Body of pancreas (tissue), 4 donors: ENCODE data around the gene FCN1. TPM values are rescaled to one million over a fixed set of nuclear protein-coding genes. Genes with fewer than 3 reads are reported as not detected.

Source experiments
- ATAC-seq: fragments of 150-250 bp; one replicate; pipeline ENCODE4 v1.9.1; 2016
- DNase-seq, 4 donors: peaks; one replicate each; pipeline ENCODE4 v3.0.0-alpha.2; 2019
- H3K27ac ChIP-seq, 4 donors: fragments of 200-600 bp; sonication (generic); 1 replicate in 3 of 4; 2 replicates in 1 of 4; pipeline versions ENCODE4 v1.5.1 to v1.6.1; 2016 to 2019; ENCODE audit warnings: mild to moderate bottlenecking in 1 of 4, mixed read lengths in 1 of 4, moderate library complexity in 1 of 4
- H3K27me3 ChIP-seq, 2 donors: fragments of 200-600 bp; sonication (generic); one replicate each; pipeline ENCODE4 v1.6.0; 2016; ENCODE audit warnings: mild to moderate bottlenecking in 1 of 2
- H3K36me3 ChIP-seq, 2 donors: fragments of 200-600 bp; sonication (generic); replicated peaks in 1 of 2; 2 replicates each; pipeline ENCODE4 v1.5.1; 2016; ENCODE audit warnings: low read depth in 2 of 2; ENCODE audit not compliant: insufficient read depth in 1 of 2
- H3K4me1 ChIP-seq: fragments of 200-600 bp; sonication (generic); one replicate; pipeline ENCODE4 v1.6.0; 2016
- H3K4me3 ChIP-seq, 2 donors: fragments of 200-600 bp; sonication (generic); 1 replicate in 1 of 2; 2 replicates in 1 of 2; pipeline ENCODE4 v1.5.1; 2016 to 2019
- H3K9me3 ChIP-seq, 3 donors: fragments of 200-600 bp; sonication (generic); 1 replicate in 2 of 3; 2 replicates in 1 of 3; pipeline ENCODE4 v1.5.1; 2016
- POLR2A ChIP-seq, 3 donors: fragments of 450-650 bp; IDR thresholded peaks; one replicate each; pipeline ENCODE4 v1.6.1; 2016; ENCODE audit warnings: antibody characterized with exemption in 3 of 3, mild to moderate bottlenecking in 2 of 3
- WGBS, 2 donors: methylation state at CpG; one replicate each; pipeline ENCODE4 v1.1.5; 2017; 5-methylcytosine and 5-hydroxymethylcytosine counted together
- intact Hi-C: fragments of 100-400 bp; cut with DNase I; formaldehyde crosslinking; loops from one replicate; pipeline ENCODE4 v1.15.1; 2023
- total RNA-seq, 2 donors: library from RNA; depleted of rRNA; stranded (reverse); fragments of >200 nt; gene quantifications; one replicate each; pipeline ENCODE4 v1.1.0, GENCODE V29; 2016
- TF ChIP-seq, protein P1 (sequence below), 7 experiments: fragments of 450-650 bp in 4 of 7; fragments of 200-600 bp in 3 of 7; sonication (generic) in 3 of 7; IDR thresholded peaks; one replicate each; pipeline ENCODE4 v1.5.1; 2016 to 2019; ENCODE audit warnings: antibody characterized with exemption in 7 of 7

FCN1 gene
- total RNA-seq, 2 donors from 2014 or later: not detected

DNA sequence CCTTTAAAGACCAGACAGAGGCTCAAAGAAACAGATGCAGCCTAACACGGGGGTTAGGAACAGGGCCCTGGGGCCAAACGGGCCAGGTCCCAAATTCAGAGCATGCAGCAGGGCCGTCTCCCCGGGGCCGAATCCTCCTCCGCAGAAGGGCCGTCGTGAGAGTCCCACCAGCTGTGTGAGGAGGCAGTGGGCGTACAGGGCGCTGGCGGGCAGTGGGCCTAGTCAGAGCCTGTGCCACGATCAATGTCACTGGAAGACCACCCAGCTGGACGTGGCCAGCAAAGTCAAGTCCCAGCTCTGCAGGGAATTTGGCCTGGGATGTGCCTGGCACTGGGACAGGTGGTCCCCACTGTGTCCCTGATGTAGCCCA, 52.9 kb downstream of the FCN1 start:
- no peaks in the 10 kb centered on the region for H3K4me1 ChIP-seq
- H3K4me3 ChIP-seq: no peak overlapping the region
- no peaks in the 10 kb centered on the region for H3K27me3 ChIP-seq
- intact Hi-C loops: no loop called here
- DNase-seq (no peak), ATAC-seq (no peak)
- TF ChIP-seq, protein P1, sequence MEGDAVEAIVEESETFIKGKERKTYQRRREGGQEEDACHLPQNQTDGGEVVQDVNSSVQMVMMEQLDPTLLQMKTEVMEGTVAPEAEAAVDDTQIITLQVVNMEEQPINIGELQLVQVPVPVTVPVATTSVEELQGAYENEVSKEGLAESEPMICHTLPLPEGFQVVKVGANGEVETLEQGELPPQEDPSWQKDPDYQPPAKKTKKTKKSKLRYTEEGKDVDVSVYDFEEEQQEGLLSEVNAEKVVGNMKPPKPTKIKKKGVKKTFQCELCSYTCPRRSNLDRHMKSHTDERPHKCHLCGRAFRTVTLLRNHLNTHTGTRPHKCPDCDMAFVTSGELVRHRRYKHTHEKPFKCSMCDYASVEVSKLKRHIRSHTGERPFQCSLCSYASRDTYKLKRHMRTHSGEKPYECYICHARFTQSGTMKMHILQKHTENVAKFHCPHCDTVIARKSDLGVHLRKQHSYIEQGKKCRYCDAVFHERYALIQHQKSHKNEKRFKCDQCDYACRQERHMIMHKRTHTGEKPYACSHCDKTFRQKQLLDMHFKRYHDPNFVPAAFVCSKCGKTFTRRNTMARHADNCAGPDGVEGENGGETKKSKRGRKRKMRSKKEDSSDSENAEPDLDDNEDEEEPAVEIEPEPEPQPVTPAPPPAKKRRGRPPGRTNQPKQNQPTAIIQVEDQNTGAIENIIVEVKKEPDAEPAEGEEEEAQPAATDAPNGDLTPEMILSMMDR (IDR thresholded peaks at IDR 0.05): no peak
- no peak for TF ChIP-seq POLR2A (IDR thresholded peaks at IDR 0.05)
- H3K36me3 ChIP-seq: no peaks in the 10 kb centered on the region
- H3K27ac ChIP-seq: no peak overlapping the region
- 65 to 73% methylated on average over 9 to 13 of the region's 13 CpGs for WGBS, 2 donors
- H3K9me3 ChIP-seq: no peaks in the 10 kb centered on the region

DNA sequence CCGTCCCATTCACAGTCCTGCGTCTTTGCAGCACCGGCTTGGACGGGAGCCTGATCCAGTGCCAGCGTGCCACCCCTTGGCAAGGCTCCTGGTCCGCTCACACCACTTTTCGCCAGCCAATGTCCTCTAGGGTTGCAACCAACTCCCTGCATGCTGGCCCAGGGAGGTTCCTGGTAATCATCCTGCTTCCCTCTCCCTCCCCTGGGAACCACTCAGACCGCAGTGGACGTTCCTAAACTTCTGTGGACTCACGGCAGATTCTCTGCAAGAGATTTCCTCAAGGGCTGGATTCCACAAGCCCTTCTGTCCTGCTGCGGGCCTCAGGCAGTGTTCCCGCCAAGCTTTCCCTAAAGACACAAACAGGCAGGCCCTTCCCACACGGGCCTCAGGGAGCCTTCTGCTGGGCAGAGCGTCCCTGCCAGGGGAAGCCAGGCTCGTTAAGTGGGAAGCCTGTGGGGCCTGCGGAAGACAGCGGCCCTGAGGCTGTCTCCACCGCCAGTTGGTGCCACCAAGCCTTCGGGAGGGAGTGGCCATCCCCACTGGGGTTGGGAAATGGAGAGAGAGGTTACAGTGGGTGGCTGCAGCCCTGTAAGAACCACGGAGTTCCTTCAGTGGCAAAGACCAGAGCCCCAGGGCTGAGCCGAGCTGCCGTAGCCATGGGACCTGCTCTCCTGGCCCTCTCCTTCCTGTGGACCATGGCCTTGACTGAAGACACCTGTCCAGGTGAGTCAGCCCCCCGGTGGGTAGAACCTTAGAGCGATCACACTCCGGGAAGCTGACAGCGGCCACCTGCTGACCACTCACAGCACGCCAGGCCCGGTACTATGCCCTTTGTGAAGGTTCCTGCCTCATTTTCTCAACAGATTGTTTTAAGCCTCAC, 53.5 kb downstream of the FCN1 start:
- intact Hi-C loops: no loop called here
- TF ChIP-seq POLR2A (IDR thresholded peaks at IDR 0.05): no peak
- TF ChIP-seq, protein P1 (IDR thresholded peaks at IDR 0.05): no peak

DNA sequence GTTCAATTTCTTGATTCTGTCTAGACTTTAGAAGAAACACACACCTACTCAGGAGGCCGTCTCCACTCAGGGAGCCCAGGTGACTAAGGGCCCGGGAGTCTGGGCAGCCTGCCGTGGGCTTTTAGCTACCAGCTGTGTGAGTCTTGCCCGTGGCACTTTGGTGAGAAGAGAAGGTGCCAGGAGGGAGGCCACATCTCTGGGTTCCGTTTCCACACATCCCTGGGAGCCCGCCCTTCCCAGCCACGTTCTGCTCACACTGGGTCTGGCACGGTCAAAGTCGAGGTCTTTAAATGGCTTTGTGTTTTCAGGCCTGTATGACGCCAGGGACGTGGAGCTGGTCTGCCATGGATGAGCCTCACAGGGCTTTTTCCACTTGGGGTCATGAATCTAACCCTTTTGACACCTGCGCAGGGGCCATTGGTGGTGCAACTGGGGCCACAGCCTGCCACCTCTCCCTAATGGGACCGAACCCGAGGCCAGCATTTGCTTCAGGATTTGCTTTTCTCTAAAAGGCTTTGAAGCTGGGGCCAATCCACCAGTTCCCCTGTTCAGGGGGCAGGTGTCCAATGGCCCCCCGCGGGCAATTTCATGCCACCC, 54.3 kb downstream of the FCN1 start:
- ATAC-seq (no peak), DNase-seq (no peak)
- H3K9me3 ChIP-seq: no peaks in the 10 kb centered on the region
- H3K27me3 ChIP-seq: no peaks in the 10 kb centered on the region
- WGBS, 2 donors: 65 to 81% methylated on average over 11 to 16 of the region's 16 CpGs
- intact Hi-C loops: no loop called here
- no peaks in the 10 kb centered on the region for H3K36me3 ChIP-seq
- TF ChIP-seq, protein P1 (IDR thresholded peaks at IDR 0.05): no peak
- TF ChIP-seq POLR2A (IDR thresholded peaks at IDR 0.05): no peak
- no peak overlapping the region for H3K4me3 ChIP-seq
- H3K27ac ChIP-seq: no peak overlapping the region
- H3K4me1 ChIP-seq: no peaks in the 10 kb centered on the region

More for the DNA sequence above, 53.5 kb downstream of the FCN1 start:
- ATAC-seq: no peak
- WGBS, 2 donors: 67 to 70% methylated on average over 23 to 27 of the region's 28 CpGs
- Histone ChIP-seq H3K27me3 (no peaks in the 10 kb centered on the region), H3K27ac (no peak overlapping the region), H3K4me3 (no peak overlapping the region), H3K4me1 (no peaks in the 10 kb centered on the region), H3K36me3 (no peaks in the 10 kb centered on the region), H3K9me3 (no peaks in the 10 kb centered on the region)
- DNase-seq: peak in 1 of 4 donors; percentile 6

DNA sequence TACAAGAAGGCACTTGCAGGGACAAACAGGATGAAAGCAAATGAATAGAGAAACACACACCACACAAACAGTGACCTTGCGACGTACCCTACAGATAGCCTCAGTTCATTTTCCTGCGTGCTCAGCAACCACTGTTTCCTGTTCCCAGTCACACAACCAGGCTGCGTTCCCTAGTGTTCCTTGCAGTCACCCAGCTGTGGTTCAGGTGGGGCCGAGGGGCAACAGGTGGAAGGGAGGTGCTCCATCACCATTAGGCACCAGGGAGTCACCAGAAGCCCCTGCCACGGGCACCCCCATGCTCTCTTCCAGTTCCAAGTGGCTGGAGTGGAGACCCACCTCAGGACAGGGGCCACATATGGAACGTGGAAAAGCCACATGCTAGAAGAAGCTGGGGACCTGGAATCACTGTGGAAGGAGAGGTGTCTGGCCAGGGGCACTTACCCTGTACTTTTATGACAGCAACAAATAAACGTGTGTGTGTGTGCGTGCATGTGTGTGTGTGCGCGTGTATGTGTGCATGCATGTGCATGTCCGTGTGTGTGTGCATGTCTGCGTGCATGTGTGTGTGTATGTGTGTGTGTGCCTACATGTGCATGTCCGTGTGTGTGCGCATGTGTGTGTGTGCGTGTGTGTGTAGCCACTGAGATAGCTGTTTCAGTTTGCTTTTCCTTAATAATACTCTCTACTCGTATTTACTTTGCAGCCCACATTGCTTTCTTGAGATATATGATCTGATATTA, 55.9 kb downstream of the FCN1 start:
- Histone ChIP-seq H3K27ac (no peak overlapping the region), H3K27me3 (no peaks in the 10 kb centered on the region), H3K36me3 (no peaks in the 10 kb centered on the region), H3K4me1 (no peaks in the 10 kb centered on the region), H3K4me3 (no peak overlapping the region), H3K9me3 (no peaks in the 10 kb centered on the region)
- ATAC-seq (no peak), DNase-seq (no peak)
- WGBS, 2 donors: 73 to 86% methylated on average over 17 of the region's 17 CpGs
- intact Hi-C loops: no loop called here
- TF ChIP-seq, protein P1 (IDR thresholded peaks at IDR 0.05): no peak
- no peak for TF ChIP-seq POLR2A (IDR thresholded peaks at IDR 0.05)
